Uterine smooth muscle cell (primary cell): Measurements from ENCODE around the gene SULF2. TPM values are rescaled to one million over a fixed set of nuclear protein-coding genes. Genes with fewer than 3 reads are reported as not detected.

Experiments used
- total RNA-seq: library from RNA; depleted of rRNA; stranded (reverse); fragments of >200 nt; gene quantifications from 2 replicates; pipeline ENCODE4 v1.2.3, GENCODE V29; 2014

The SULF2 gene
- total RNA-seq, result 2.0 and 12.0 TPM in 2 replicates

DNA sequence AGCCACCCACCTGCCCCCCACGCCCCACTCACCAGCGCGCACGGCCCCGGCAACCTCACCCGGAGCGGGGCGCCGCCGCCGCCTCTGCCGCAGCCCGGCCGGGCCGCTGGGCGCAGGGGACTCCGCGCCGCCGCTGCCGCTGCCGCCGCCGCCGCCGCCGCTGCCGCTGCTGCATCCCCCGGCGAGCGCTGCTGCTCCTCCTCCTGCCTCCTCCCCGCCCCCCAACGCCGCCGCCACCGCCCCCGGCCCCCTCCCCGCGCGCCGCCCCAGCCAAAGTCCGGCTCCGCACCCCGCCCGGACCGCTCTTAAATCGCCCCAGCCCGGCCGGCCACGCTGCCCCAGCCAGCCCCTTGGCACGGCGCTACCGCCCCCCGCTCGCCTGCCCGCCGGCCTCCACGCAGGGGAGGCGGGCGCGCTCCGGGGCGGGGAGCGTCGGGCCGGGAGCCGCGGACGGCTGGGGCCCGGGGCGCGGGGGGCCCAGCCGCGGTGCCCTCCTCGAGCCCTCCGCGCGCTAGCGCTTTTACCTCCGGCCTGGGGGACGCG, at the start of gene SULF2:
Gene SULF2, minus strand, starts transcription at position 171 of the 543 bp plus-strand sequence. CDS start 28,118 bp downstream, outside the sequence.

